Caco-2 (cell line): ENCODE data around the gene CORO2A. TPM values are rescaled to one million over a fixed set of nuclear protein-coding genes. Genes with fewer than 3 reads are reported as not detected.
"Not testable (repeated sequence)": the region's sequence is repeated elsewhere in the genome, so short reads cannot be mapped to it uniquely, and the experiment has no call there.

Source experiments
- BruUV-seq: library from RNA; stranded (reverse); fragments of 400-500 nt; replicated peaks from 2 replicates; lab custom pipeline; 2021; lab: Mats Ljungman, UMichigan
- CTCF ChIA-PET: fragments of 300-600 bp; sonication (Branson Sonifier 250); formaldehyde crosslinking; loops from one replicate; lab custom pipeline; 2022; ENCODE audit warnings: antibody characterized with exemption; lab: Charles Lee
- POLR2A ChIA-PET: fragments of 300-600 bp; sonication (Branson Sonifier 250); formaldehyde crosslinking; loops from one replicate; lab custom pipeline; 2022; ENCODE audit warnings: antibody characterized with exemption; lab: Charles Lee
- DNase-seq, 2 experiments: peaks; one replicate each; pipeline versions ENCODE4 v3.0.0 to v3.0.0-alpha.2; 2020 to 2022
- H3K27me3 ChIP-seq: replicated peaks from 2 replicates; pipeline ENCODE4 v1.6.0; 2011; ENCODE audit warnings: low read length; ENCODE audit not compliant: control insufficient read depth, insufficient read depth
- H3K36me3 ChIP-seq: 2 replicates; pipeline ENCODE4 v1.5.1; 2011; ENCODE audit warnings: low read length; ENCODE audit not compliant: control insufficient read depth, insufficient read depth
- H3K4me1 ChIP-seq: fragments of 250-450 bp; sonication (Bioruptor Pico); 2 replicates; pipeline ENCODE4 v1.5.1; 2020; ENCODE audit warnings: mild to moderate bottlenecking
- H3K4me3 ChIP-seq: 2 replicates; pipeline ENCODE4 v1.5.1; 2011; ENCODE audit warnings: low read depth, mild to moderate bottlenecking, control low read depth, low read length
- H3K9me3 ChIP-seq: fragments of 250-450 bp; sonication (Bioruptor Pico); 2 replicates; pipeline ENCODE4 v1.5.1; 2020; ENCODE audit warnings: mild to moderate bottlenecking, moderate library complexity
- H3K27ac Mint-ChIP-seq: one replicate; pipeline ENCODE4 v1.8.0; 2022; ENCODE audit warnings: mixed read lengths; ENCODE audit not compliant: unreplicated experiment
- H3K27me3 Mint-ChIP-seq: one replicate; pipeline ENCODE4 v1.8.0; 2022; ENCODE audit warnings: mixed read lengths; ENCODE audit not compliant: insufficient read depth, unreplicated experiment
- H3K36me3 Mint-ChIP-seq: one replicate; pipeline ENCODE4 v1.8.0; 2022; ENCODE audit warnings: mild to moderate bottlenecking, mixed read lengths; ENCODE audit not compliant: insufficient read depth, unreplicated experiment
- H3K4me1 Mint-ChIP-seq: one replicate; pipeline ENCODE4 v1.8.0; 2022; ENCODE audit warnings: low read depth, mixed read lengths; ENCODE audit not compliant: unreplicated experiment
- H3K4me3 Mint-ChIP-seq: one replicate; pipeline ENCODE4 v1.8.0; 2022; ENCODE audit warnings: mild to moderate bottlenecking, moderate library complexity, mixed read lengths; ENCODE audit not compliant: unreplicated experiment
- H3K9me3 Mint-ChIP-seq: one replicate; pipeline ENCODE4 v1.8.0; 2022; ENCODE audit warnings: mixed read lengths; ENCODE audit not compliant: unreplicated experiment
- CTCF ChIP-seq, 2 experiments: fragments of 200-600 bp in 1 of 2; IDR thresholded peaks; 1 replicate in 1 of 2; 2 replicates in 1 of 2; pipeline versions ENCODE4 v1.5.1 to v1.8.0; 2011 to 2022; ENCODE audit warnings: antibody characterized with exemption in 1 of 2, control low read depth in 1 of 2, inconsistent platforms in 1 of 2, low read depth in 1 of 2, low read length in 1 of 2, mild to moderate bottlenecking in 1 of 2, moderate library complexity in 1 of 2; ENCODE audit not compliant: insufficient read depth in 1 of 2, severe bottlenecking in 1 of 2, unreplicated experiment in 1 of 2
- intact Hi-C: fragments of 100-400 bp; cut with micrococcal nuclease; formaldehyde crosslinking; loops from one replicate; pipeline ENCODE4 v1.10.0; 2022; ENCODE audit not compliant: unreplicated experiment
- total RNA-seq: library from RNA; stranded (reverse); gene quantifications from 2 replicates; pipeline ENCODE4 v1.2.3, GENCODE V29; 2022

CORO2A gene
- total RNA-seq, 1 experiment from 2014 or later = 18.9 TPM

GRCh38 chr9:98176391-98177259 is 15.8 kb downstream of the CORO2A start:
- Histone ChIP-seq H3K4me1 (peaks cover 60% of the 10 kb centered on the region), H3K36me3 (no peaks in the 10 kb centered on the region), H3K9me3 (no peaks in the 10 kb centered on the region), H3K27me3 (no peaks in the 10 kb centered on the region), H3K4me3 (no peak overlapping the region)
- BruUV-seq = TSS peak; percentile 31
- DNase-seq = peak; percentile 62 to 65
- H3K9me3 Mint-ChIP-seq = no peaks in the 10 kb centered on the region
- TF ChIP-seq CTCF (IDR thresholded peaks at IDR 0.05; ENCODE audit: insufficient read depth in 1 of 2, low read depth in 1 of 2, low read length in 1 of 2, severe bottlenecking in 1 of 2, unreplicated experiment in 1 of 2) = no peak
- ChIA-PET CTCF (interaction anchor here (0.6 to 1.5 kb wide), 7 partner anchors 14 to 103 kb away, joined by 3 to 7 read pairs (median 3); partner anchors contain the start of genes CORO2A and TRIM14), POLR2A (interaction anchor here (0.6 to 1.0 kb wide), 3 partner anchors 15 to 543 kb away, joined by 5 to 10 read pairs (median 6); partner anchors contain the start of genes CORO2A, NCBP1, TRIM14 and TSTD2)
- H3K36me3 Mint-ChIP-seq = peaks cover 12% of the 10 kb centered on the region
- no peaks in the 10 kb centered on the region for H3K27me3 Mint-ChIP-seq
- H3K4me3 Mint-ChIP-seq = peak overlapping the region; percentile 64
- peak overlapping the region; percentile 91 for H3K27ac Mint-ChIP-seq
- H3K4me1 Mint-ChIP-seq = peaks cover 45% of the 10 kb centered on the region
- intact Hi-C loops = loop anchor here (1.0 to 2.0 kb wide), 3 partner anchors 14 to 58 kb away; partner anchors contain the start of gene TRIM14

- Histone ChIP-seq H3K36me3 (no peaks in the 10 kb centered on the region), H3K27me3 (no peaks in the 10 kb centered on the region), H3K9me3 (no peaks in the 10 kb centered on the region), H3K4me1 (peaks cover 69% of the 10 kb centered on the region), H3K4me3 (no peak overlapping the region)
- intact Hi-C loops = loop anchor here (2.0 kb wide), 2 partner anchors 29 to 57 kb away; partner anchors contain the start of gene TRIM14
- CTCF ChIA-PET = interaction anchor here (1.5 kb wide), 1 partner anchor 16 kb away, joined by 4 read pairs; the partner anchor contains the start of gene CORO2A
- POLR2A ChIA-PET = no interaction called here
- H3K4me3 Mint-ChIP-seq = no peak overlapping the region
- peak overlapping the region; percentile 91 for H3K27ac Mint-ChIP-seq
- no TSS peak for BruUV-seq
- TF ChIP-seq CTCF (IDR thresholded peaks at IDR 0.05; ENCODE audit: insufficient read depth in 1 of 2, low read depth in 1 of 2, low read length in 1 of 2, severe bottlenecking in 1 of 2, unreplicated experiment in 1 of 2) = no peak
- H3K27me3 Mint-ChIP-seq = no peaks in the 10 kb centered on the region
- peaks cover 49% of the 10 kb centered on the region for H3K4me1 Mint-ChIP-seq
- no peak for DNase-seq
- H3K9me3 Mint-ChIP-seq = no peaks in the 10 kb centered on the region
- peaks cover 12% of the 10 kb centered on the region for H3K36me3 Mint-ChIP-seq
These were observed 16.7 kb downstream of the CORO2A start for GRCh38 chr9:98175762-98176161.

GRCh38 chr9:98175028-98175569 is 17.3 kb downstream of the CORO2A start:
- intact Hi-C loops = no loop called here
- Histone ChIP-seq H3K4me3 (no peak overlapping the region), H3K9me3 (no peaks in the 10 kb centered on the region), H3K27me3 (no peaks in the 10 kb centered on the region), H3K36me3 (no peaks in the 10 kb centered on the region), H3K4me1 (peaks cover 75% of the 10 kb centered on the region)
- no peaks in the 10 kb centered on the region for H3K9me3 Mint-ChIP-seq
- no peak for DNase-seq
- TF ChIP-seq CTCF (IDR thresholded peaks at IDR 0.05; ENCODE audit: insufficient read depth in 1 of 2, low read depth in 1 of 2, low read length in 1 of 2, severe bottlenecking in 1 of 2, unreplicated experiment in 1 of 2) = no peak
- BruUV-seq = no TSS peak
- H3K4me3 Mint-ChIP-seq = no peak overlapping the region
- POLR2A ChIA-PET = interaction anchor here (1.0 kb wide), 2 partner anchors 80 to 253 kb away, joined by 3 to 4 read pairs; partner anchors contain the start of genes TBC1D2 and TRMO
- CTCF ChIA-PET = no interaction called here
- H3K4me1 Mint-ChIP-seq = peaks cover 55% of the 10 kb centered on the region
- peak overlapping the region; percentile 65 for H3K27ac Mint-ChIP-seq
- H3K36me3 Mint-ChIP-seq = peaks cover 12% of the 10 kb centered on the region
- no peaks in the 10 kb centered on the region for H3K27me3 Mint-ChIP-seq

GRCh38 chr9:98174502-98174918 is 17.9 kb downstream of the CORO2A start:
- H3K9me3 ChIP-seq, intact Hi-C loops, H3K9me3 Mint-ChIP-seq, CTCF ChIA-PET, H3K27me3 ChIP-seq, DNase-seq, H3K4me3 ChIP-seq, H3K27me3 Mint-ChIP-seq, BruUV-seq, H3K36me3 ChIP-seq, H3K4me3 Mint-ChIP-seq: not testable (repeated sequence)
- POLR2A ChIA-PET = interaction anchor here (1.0 kb wide), 2 partner anchors 81 to 253 kb away, joined by 3 to 4 read pairs; partner anchors contain the start of genes TBC1D2 and TRMO
- Mint-ChIP-seq H3K36me3 (peaks cover 12% of the 10 kb centered on the region), H3K27ac (peak overlapping the region; percentile 65), H3K4me1 (peaks cover 61% of the 10 kb centered on the region)
- peaks cover 81% of the 10 kb centered on the region for H3K4me1 ChIP-seq
